Esophagus muscularis mucosa (tissue), 4 donors: ENCODE measurements around the gene HDAC4.

Source experiments
- EP300 ChIP-seq: sonication (generic); formaldehyde crosslinking; IDR thresholded peaks from one replicate; pipeline ENCODE4 v1.6.1; 2017; ENCODE audit warnings: antibody characterized with exemption
- POLR2A ChIP-seq: fragments of 450-650 bp; IDR thresholded peaks from one replicate; pipeline ENCODE4 v1.6.1; 2017; ENCODE audit warnings: antibody characterized with exemption, moderate library complexity, mild to moderate bottlenecking, low read depth
- TF ChIP-seq, protein P1 (sequence below), 3 experiments: fragments of 200-600 bp in 2 of 3; fragments of 450-650 bp in 1 of 3; sonication (generic) in 2 of 3; IDR thresholded peaks; one replicate each; pipeline ENCODE4 v1.5.1; 2017 to 2019; ENCODE audit warnings: antibody characterized with exemption in 3 of 3, mild to moderate bottlenecking in 2 of 3, moderate library complexity in 1 of 3

DNA sequence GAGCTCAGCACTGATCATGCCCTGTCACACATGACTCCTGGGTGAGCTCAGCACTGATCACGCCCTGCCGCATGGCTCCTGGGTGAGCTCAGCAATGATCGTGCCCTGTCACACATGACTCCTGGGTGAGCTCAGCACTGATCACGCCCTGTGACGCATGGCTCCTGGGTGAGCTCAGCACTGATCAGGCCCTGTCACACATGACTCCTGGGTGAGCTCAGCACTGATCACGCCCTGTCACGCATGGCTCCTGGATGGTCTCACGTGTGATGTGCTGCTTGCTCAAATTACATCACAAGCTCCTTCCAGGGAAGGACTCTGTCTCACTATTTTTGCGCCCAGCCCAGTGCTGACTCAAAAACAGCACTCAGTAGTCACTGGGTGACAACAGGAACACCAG, 258.0 kb downstream of the HDAC4 start:
- TF ChIP-seq, protein P1, sequence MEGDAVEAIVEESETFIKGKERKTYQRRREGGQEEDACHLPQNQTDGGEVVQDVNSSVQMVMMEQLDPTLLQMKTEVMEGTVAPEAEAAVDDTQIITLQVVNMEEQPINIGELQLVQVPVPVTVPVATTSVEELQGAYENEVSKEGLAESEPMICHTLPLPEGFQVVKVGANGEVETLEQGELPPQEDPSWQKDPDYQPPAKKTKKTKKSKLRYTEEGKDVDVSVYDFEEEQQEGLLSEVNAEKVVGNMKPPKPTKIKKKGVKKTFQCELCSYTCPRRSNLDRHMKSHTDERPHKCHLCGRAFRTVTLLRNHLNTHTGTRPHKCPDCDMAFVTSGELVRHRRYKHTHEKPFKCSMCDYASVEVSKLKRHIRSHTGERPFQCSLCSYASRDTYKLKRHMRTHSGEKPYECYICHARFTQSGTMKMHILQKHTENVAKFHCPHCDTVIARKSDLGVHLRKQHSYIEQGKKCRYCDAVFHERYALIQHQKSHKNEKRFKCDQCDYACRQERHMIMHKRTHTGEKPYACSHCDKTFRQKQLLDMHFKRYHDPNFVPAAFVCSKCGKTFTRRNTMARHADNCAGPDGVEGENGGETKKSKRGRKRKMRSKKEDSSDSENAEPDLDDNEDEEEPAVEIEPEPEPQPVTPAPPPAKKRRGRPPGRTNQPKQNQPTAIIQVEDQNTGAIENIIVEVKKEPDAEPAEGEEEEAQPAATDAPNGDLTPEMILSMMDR (IDR thresholded peaks at IDR 0.05): no peak
- no peak for TF ChIP-seq POLR2A
- no peak for TF ChIP-seq EP300
